ENCODE measurements around the gene ICAM1.

Gene ICAM1

DNA sequence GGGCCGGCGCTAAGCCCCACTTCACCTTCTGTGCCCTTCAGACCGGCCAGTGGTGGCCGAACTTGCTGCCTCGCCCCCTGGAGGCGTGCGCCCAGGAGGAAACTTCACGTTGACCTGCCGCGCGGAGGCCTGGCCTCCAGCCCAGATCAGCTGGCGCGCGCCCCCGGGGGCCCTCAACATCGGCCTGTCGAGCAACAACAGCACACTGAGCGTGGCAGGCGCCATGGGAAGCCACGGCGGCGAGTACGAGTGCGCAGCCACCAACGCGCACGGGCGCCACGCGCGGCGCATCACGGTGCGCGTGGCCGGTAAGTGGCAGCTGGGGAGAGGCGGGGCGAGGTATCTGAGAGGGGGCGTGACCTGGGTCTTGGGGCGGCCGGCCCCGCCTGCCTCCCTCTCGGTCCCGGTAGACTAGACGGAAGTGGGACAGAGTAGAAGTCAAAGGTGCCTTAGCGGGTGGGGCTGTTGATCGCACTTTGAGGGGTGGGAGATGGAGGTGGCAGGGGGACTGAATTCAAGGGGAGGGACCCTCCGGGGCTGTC is 24.5 kb downstream of the ICAM1 start:
- DNase-seq = no peak

DNA sequence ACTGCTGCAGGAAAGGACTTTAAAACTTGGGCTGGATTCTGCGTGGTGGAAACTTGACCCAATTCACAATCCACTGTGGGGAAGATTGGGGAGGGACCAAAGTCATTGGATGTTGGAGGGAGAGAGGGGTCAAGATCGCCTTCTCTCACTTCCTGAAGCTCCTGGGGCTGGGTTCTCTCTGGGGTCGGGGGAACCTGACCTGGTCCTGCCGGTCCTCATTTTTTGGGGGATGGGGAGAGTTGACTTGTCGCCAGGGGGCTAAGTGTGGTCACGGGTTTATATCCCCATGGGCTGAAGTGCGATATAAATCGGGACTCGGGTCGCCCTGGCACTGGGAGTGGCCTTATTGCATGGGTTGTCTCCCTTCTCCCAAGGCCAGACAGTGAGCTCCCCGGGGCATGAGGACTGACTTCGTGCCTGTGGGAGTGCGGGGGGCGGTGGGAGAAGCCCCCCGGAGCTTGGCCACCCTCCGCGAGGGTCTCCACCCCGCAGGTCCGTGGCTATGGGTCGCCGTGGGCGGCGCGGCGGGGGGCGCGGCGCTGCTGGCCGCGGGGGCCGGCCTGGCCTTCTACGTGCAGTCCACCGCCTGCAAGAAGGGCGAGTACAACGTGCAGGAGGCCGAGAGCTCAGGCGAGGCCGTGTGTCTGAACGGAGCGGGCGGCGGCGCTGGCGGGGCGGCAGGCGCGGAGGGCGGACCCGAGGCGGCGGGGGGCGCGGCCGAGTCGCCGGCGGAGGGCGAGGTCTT is 25.1 kb downstream of the ICAM1 start:
- no peak for DNase-seq

- DNase-seq = no peak
Observed at GRCh38 chr19:10299545-10300458, 28.9 kb downstream of the ICAM1 start.

DNA sequence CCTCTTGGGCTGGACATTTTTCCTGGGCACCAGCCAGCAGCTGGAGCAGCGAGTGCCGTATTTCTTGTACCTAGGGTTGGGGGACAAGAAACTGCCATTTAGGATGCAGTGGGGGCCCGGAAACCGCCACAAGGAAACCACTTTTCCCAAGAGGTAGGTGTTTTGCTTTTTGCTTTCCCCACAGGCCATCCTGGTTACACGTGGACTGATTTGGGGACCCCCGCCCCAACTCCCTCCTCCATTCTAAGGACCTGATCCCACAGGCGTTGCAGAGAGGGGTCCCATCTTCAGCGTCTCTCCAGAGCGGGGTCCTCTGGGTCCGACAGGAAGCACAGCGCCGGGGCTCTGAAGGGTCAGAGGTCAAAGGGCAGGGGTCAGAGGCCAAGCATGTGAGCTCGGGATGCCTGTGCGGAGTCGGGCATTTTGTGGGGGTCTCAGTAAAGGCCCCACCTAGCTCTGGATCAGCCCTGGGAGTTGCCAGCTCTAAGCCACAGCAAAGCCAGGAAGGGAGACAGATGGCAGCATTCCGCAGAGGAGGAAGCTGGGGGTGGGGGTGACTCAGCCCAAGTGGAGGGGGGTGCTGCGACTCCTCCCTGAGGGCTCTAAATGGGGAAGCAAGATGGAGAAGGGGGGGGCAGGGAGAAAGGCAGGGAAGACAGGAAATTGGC is 34.4 kb downstream of the ICAM1 start:
- DNase-seq = no peak

DNA sequence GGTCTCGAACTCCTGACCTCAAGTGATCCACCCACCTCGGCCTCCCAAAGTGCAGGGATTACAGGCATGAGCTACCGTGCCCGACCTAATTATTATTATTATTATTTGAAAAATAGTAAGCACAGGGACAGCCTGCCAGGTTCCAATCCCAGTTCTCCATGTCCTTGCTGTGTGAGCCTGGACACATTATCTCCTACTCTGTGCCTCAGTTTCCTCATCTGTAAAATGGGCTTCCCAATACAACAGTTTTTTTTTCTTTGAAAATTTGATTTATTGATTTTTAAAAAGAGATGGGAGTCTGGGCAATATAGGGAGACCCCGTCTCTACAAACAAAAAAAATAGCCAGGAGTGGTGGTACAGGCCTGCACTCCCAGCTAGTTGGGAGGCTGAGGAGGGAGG is 35.4 kb downstream of the ICAM1 start:
- DNase-seq = no peak

DNA sequence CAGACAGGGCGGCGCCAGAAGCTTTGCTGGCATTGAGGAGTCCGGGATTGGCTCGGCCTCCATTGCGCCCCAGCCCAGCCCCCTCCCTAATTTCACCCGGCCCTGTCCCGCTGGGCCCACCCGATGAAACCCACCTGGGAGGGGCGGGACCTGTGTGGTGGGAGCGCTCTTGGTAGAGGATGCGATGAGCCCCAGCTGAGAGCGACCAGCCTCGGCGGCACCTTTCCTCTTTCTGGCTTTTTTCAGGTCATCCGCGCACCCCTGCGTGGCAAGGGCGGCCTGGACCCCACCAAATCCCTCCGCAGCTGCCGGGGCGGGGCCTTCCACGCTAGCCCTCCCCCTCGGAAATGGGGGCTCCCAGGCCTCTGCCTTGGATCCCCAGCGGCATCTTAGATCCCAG is 38.5 kb downstream of the ICAM1 start, which contains the start of gene ZGLP1:
Gene ZGLP1 (minus strand): TSS at position 393 of the 400 bp plus-strand sequence.
- no peak for DNase-seq

DNA sequence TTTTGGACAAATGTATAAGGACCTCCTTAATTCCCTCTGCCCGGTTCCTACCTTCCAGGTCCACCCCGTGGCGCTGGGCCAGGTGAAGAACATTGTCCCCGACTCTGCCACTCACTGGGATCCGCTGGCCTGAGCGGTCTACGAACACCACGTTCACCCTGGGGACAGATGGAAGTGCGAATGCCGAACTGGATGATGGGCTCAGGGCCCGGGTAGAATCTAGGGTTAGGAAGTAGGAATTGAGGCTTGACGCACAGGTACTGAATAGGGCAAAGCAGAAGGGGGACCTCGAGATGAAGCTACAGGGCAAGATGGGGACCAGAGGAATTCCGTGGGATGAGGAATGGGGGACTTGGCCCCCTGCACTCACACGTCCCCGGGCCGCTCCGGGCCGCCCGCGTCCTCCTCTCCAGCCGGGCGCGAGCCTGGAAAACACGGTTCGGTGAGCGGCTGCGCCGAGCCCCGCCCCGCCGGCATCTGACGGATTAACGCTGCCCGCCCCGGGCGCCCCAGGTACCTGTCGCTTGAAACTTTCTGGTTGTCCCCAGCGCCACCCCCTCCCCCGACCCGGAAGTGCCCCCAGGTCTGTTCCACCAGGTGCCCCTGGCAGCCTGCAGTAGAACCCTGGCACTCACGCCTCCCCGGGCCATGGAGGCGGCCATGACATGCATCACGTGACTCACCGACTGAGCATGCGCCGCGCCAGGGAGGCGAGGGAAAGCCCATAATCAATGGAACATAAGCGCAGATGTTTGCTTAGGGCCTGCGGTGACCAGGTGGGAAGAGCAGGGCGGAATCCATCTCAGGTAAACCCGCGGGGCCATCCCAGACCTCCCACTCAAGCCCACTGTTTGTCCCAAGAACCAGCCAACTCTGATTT is 44.7 kb downstream of the ICAM1 start, which contains the start of gene FDX2:
Gene FDX2 (minus strand): TSS at position 681 of the 880 bp plus-strand sequence. CDS start 19 bp downstream, at position 662.
- DNase-seq = peak; percentile 84

DNA sequence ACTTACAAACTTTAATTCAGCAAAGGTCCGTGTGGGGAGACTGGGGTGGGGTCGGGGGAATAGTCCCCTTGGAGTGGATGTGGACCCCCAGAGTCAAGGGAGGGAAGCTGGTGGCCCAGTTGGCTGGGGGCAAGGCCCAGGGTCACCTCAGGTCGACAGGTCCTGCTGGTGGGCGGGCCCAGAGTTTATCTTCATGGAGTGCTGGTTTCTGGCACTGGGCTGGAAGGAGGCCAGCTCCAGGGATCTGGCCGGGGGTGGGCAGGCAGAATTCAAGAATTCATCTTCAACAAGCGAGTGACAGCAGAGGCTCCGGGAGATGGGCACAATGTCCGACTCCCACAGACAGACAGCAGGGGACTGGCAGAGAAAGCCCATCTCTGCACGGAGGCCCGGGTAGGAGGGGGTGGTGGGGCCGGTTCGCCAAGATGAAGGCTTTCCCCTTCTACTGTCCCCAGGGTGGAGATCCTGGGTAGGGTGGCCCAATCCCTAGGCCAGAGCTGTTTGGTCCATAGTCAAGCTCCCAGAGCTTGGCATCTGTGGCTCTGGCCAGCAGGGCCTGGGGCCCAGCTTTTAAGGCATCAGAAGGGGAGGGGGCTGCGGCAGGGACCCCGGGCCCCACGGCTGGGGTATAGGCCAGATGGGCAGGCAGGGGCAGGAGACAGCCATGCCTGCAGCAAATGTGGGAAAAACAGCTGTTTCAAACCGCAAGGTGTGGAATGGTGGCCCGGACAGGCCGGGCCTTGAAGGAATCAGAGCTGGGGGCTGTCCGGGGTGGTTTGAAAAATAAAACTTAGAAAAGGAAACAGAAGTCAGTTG is 45.5 kb downstream of the ICAM1 start:
- no peak for DNase-seq

DNA sequence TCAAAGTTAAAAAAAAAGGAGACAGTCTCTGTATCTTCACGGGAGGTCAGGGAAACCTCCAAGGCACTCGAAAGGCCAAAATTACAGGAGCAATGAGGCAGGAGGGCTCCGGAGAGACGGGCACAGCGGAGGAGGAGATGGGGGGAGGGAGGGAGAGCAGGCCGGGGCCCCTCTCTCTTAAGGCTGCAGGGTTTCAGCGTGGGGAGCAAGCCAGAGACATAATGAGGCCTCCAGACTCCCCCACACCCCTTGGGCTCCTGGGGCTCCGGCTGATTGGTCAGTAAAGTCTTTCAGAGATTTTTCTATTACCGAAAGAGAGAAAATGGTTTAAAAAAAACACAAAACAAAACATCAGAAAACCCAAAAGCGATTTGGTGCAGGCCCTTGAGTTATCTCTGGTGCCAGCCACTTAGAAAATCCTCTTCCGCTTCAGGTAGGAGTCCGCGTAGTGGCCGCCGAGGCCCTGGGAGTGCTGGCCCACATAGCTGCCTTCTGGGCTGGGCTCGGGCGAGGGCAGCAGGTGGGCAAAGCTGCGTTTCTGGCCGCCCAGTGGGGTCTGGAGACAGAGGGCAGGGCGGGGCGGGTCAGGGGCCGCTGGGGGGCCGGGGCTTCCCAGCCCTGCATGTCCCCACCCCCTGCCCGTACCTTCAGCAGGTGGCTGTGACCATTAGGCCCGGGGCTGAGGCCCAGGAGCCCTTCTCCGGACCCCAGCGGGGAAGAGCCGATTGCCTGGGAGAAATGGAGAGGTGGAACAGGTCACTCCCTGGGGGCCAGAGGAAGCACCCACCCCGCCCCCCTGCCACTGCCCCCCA is 46.3 kb downstream of the ICAM1 start:
- DNase-seq = no peak

- DNase-seq = no peak
Observed at GRCh38 chr19:10317857-10318462, 47.0 kb downstream of the ICAM1 start.

DNA sequence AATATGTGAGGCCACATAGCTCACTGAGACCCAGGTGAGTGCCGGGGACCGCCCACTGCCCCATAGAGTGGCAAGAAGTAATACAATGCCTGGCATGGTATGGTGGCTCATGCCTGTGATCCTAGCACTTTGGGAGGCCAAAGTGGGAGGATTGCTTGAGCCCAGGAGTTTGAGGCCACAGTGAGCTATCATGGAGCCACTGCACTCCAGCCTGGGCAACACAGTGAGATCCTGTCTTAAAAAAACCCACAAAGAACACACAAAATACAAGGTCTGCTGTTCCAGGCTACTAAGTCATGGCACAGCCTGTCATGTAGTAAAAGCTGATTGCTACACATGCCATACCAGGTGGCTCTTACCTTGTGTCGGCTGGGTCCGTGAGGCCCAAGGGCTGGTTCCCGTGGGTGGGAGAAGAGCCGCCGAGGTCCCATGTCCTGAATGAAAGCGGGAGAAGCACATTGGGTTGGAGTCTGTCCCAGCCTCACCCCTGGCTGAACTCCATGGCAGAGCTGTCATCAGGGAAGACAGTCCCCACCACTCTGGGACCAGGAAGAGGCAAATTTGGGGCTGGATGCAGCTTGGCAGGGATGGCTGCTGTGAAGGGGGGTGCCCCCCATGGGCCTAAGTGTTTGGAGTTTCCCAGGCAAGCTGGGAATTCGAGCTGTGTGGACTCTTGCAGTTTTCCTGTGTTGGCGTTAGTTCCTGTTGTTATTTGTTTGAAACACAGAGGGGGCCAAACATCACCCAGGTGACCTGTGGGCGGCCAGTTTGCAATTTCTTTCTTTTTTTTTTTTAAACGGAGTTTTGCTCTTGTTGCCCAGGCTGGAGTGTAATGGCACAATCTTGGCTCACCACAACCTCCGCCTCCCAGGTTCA is 48.1 kb downstream of the ICAM1 start:
- no peak for DNase-seq

GRCh38 chr19:10320602-10321416 is 49.9 kb downstream of the ICAM1 start:
- DNase-seq = no peak

- no peak for DNase-seq
Observed at GRCh38 chr19:10321417-10321797, 50.5 kb downstream of the ICAM1 start.

- no peak for DNase-seq
Observed at GRCh38 chr19:10321874-10322835, 51.2 kb downstream of the ICAM1 start.

DNA sequence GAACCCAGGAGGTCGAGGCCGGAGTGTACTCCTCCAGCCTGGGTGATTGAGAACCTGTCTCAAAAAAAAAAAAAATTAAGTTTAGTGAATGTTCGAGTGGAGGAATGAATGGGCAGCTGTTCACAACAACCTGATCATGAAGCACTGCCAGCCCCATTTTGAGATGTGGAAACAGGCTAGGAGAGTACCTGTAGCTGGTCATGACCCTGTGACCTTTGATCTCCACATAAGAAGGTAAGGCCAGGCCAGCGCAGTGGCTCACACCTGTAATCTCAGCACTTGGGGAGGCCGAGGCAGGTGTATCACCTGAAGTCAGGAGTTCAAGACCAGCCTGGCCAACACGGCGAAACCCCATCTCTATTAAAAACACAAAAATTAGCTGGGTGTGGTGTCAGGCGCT is 54.8 kb downstream of the ICAM1 start:
- DNase-seq = no peak

DNA sequence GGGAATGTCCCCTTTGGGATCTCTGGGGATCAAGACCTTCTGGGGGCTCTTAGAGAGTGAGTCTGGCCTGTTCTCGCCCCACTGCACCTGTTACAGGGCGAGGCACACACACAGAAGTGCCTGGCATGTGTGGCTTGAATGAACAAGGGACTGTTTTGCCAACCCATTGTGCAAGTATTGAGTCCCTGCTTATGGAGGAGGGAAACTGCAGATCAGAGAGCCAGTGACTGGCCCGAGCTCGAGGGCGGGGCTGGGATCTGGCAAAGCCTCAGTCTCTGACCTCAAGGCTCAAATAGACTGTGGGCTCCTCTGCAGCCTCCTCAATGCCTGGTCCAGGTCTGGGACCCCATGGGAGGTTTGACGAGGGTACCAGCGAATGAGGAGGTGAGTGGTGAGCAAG is 56.9 kb downstream of the ICAM1 start:
- no peak for DNase-seq

Data from NCI-H1092 (cell line).